Activated naive CD4-positive, alpha-beta T cell treated with anti-CD3 and anti-CD28 coated beads, Interleukin-2, amount 10 ng/mL, durations not matched to agents 7 days and 5 days (primary cell): ENCODE data around the gene ADK.

Experiments used
- CTCF ChIA-PET: fragments of 350-600 bp; sonication (Branson Sonifier 250); formaldehyde crosslinking; loops from one replicate; lab custom pipeline; 2021; ENCODE audit warnings: antibody characterized with exemption; lab: Charles Lee
- DNase-seq: peaks from one replicate; pipeline ENCODE4 v3.0.0-alpha.2; 2020
- H3K27ac Mint-ChIP-seq: one replicate; pipeline ENCODE4 v1.8.0; 2021; ENCODE audit warnings: mild to moderate bottlenecking, moderate library complexity, mixed read lengths
- H3K27me3 Mint-ChIP-seq: one replicate; pipeline ENCODE4 v1.8.0; 2021; ENCODE audit warnings: mild to moderate bottlenecking, mixed read lengths
- H3K36me3 Mint-ChIP-seq: one replicate; pipeline ENCODE4 v1.8.0; 2021; ENCODE audit warnings: mixed read lengths
- H3K4me1 Mint-ChIP-seq: one replicate; pipeline ENCODE4 v1.8.0; 2021; ENCODE audit warnings: mixed read lengths
- H3K4me3 Mint-ChIP-seq: one replicate; pipeline ENCODE4 v1.8.0; 2021; ENCODE audit warnings: mild to moderate bottlenecking, moderate library complexity, mixed read lengths
- H3K9me3 Mint-ChIP-seq: one replicate; pipeline ENCODE4 v1.8.0; 2021; ENCODE audit warnings: mixed read lengths

Gene ADK

GRCh38 chr10:74642901-74643595 lies 492.0 kb downstream of the ADK start:
- H3K36me3 Mint-ChIP-seq = peaks cover 13% of the 10 kb centered on the region
- no peak for DNase-seq
- no peak overlapping the region for H3K27ac Mint-ChIP-seq
- CTCF ChIA-PET = no interaction called here
- H3K27me3 Mint-ChIP-seq = no peaks in the 10 kb centered on the region
- no peak overlapping the region for H3K4me3 Mint-ChIP-seq
- peaks cover 7% of the 10 kb centered on the region for H3K9me3 Mint-ChIP-seq
- no peaks in the 10 kb centered on the region for H3K4me1 Mint-ChIP-seq

- no peak for DNase-seq
- CTCF ChIA-PET = no interaction called here
- Mint-ChIP-seq H3K9me3 (peaks cover 7% of the 10 kb centered on the region), H3K27ac (no peak overlapping the region), H3K4me3 (no peak overlapping the region), H3K36me3 (peaks cover 13% of the 10 kb centered on the region), H3K27me3 (no peaks in the 10 kb centered on the region), H3K4me1 (no peaks in the 10 kb centered on the region)
These were observed 492.6 kb downstream of the ADK start for GRCh38 chr10:74643596-74643975.

- Mint-ChIP-seq H3K27me3 (no peaks in the 10 kb centered on the region), H3K9me3 (peaks cover 8% of the 10 kb centered on the region), H3K27ac (no peak overlapping the region), H3K4me3 (no peak overlapping the region), H3K4me1 (no peaks in the 10 kb centered on the region), H3K36me3 (peaks cover 11% of the 10 kb centered on the region)
- DNase-seq = no peak
- CTCF ChIA-PET = no interaction called here
These were observed 493.7 kb downstream of the ADK start for GRCh38 chr10:74644738-74645137.

GRCh38 chr10:74645692-74646091 lies 494.7 kb downstream of the ADK start:
- Mint-ChIP-seq H3K27ac (no peak overlapping the region), H3K4me1 (no peaks in the 10 kb centered on the region), H3K27me3 (no peaks in the 10 kb centered on the region), H3K4me3 (no peak overlapping the region), H3K36me3 (peaks cover 11% of the 10 kb centered on the region), H3K9me3 (peaks cover 9% of the 10 kb centered on the region)
- DNase-seq = no peak
- CTCF ChIA-PET = interaction anchor here (1.4 kb wide), 1 partner anchor 16 kb away, joined by 5 read pairs; no protein-coding TSS in a partner anchor

GRCh38 chr10:74650613-74651012 lies 499.6 kb downstream of the ADK start:
- H3K4me3 Mint-ChIP-seq = no peak overlapping the region
- H3K27me3 Mint-ChIP-seq = no peaks in the 10 kb centered on the region
- no peaks in the 10 kb centered on the region for H3K36me3 Mint-ChIP-seq
- H3K9me3 Mint-ChIP-seq = peaks cover 2% of the 10 kb centered on the region
- CTCF ChIA-PET = no interaction called here
- no peak overlapping the region for H3K27ac Mint-ChIP-seq
- H3K4me1 Mint-ChIP-seq = no peaks in the 10 kb centered on the region
- no peak for DNase-seq

GRCh38 chr10:74651565-74651964 lies 500.5 kb downstream of the ADK start:
- Mint-ChIP-seq H3K27me3 (no peaks in the 10 kb centered on the region), H3K36me3 (no peaks in the 10 kb centered on the region), H3K9me3 (peaks cover 2% of the 10 kb centered on the region), H3K27ac (no peak overlapping the region), H3K4me3 (no peak overlapping the region), H3K4me1 (no peaks in the 10 kb centered on the region)
- DNase-seq = no peak
- CTCF ChIA-PET = no interaction called here

GRCh38 chr10:74652664-74653063 lies 501.6 kb downstream of the ADK start:
- Mint-ChIP-seq H3K27ac (no peak overlapping the region), H3K9me3 (peaks cover 2% of the 10 kb centered on the region), H3K4me3 (no peak overlapping the region), H3K36me3 (no peaks in the 10 kb centered on the region), H3K27me3 (no peaks in the 10 kb centered on the region), H3K4me1 (no peaks in the 10 kb centered on the region)
- CTCF ChIA-PET = interaction anchor here (0.6 kb wide), 1 partner anchor 31 kb away, joined by 3 read pairs; no protein-coding TSS in a partner anchor
- DNase-seq = no peak

GRCh38 chr10:74658511-74658910 lies 507.5 kb downstream of the ADK start:
- Mint-ChIP-seq H3K4me3 (no peak overlapping the region), H3K4me1 (no peaks in the 10 kb centered on the region), H3K27ac (no peak overlapping the region), H3K36me3 (no peaks in the 10 kb centered on the region), H3K27me3 (no peaks in the 10 kb centered on the region), H3K9me3 (no peaks in the 10 kb centered on the region)
- CTCF ChIA-PET = interaction anchor here (1.0 kb wide), 1 partner anchor 9 kb away, joined by 3 read pairs; no protein-coding TSS in a partner anchor
- DNase-seq = no peak

GRCh38 chr10:74662635-74663034 lies 511.6 kb downstream of the ADK start:
- Mint-ChIP-seq H3K4me3 (no peak overlapping the region), H3K9me3 (no peaks in the 10 kb centered on the region), H3K36me3 (no peaks in the 10 kb centered on the region), H3K27ac (no peak overlapping the region), H3K4me1 (no peaks in the 10 kb centered on the region), H3K27me3 (no peaks in the 10 kb centered on the region)
- CTCF ChIA-PET = no interaction called here
- DNase-seq = no peak

- no peak for DNase-seq
- no peak overlapping the region for H3K4me3 Mint-ChIP-seq
- H3K4me1 Mint-ChIP-seq = no peaks in the 10 kb centered on the region
- H3K9me3 Mint-ChIP-seq = peaks cover 13% of the 10 kb centered on the region
- CTCF ChIA-PET = no interaction called here
- no peak overlapping the region for H3K27ac Mint-ChIP-seq
- H3K27me3 Mint-ChIP-seq = no peaks in the 10 kb centered on the region
- H3K36me3 Mint-ChIP-seq = peaks cover 23% of the 10 kb centered on the region
These were observed 518.2 kb downstream of the ADK start for GRCh38 chr10:74669210-74669609.

GRCh38 chr10:74671716-74672115 lies 520.7 kb downstream of the ADK start:
- DNase-seq = no peak
- H3K4me3 Mint-ChIP-seq = no peak overlapping the region
- CTCF ChIA-PET = no interaction called here
- H3K4me1 Mint-ChIP-seq = no peaks in the 10 kb centered on the region
- peaks cover 16% of the 10 kb centered on the region for H3K9me3 Mint-ChIP-seq
- no peak overlapping the region for H3K27ac Mint-ChIP-seq
- peaks cover 35% of the 10 kb centered on the region for H3K36me3 Mint-ChIP-seq
- H3K27me3 Mint-ChIP-seq = no peaks in the 10 kb centered on the region

- H3K36me3 Mint-ChIP-seq = peaks cover 39% of the 10 kb centered on the region
- H3K27ac Mint-ChIP-seq = no peak overlapping the region
- no peaks in the 10 kb centered on the region for H3K27me3 Mint-ChIP-seq
- H3K4me3 Mint-ChIP-seq = no peak overlapping the region
- H3K9me3 Mint-ChIP-seq = peaks cover 16% of the 10 kb centered on the region
- CTCF ChIA-PET = no interaction called here
- H3K4me1 Mint-ChIP-seq = peaks cover 3% of the 10 kb centered on the region
- DNase-seq = no peak
These were observed 521.6 kb downstream of the ADK start for GRCh38 chr10:74672430-74673165.

- Mint-ChIP-seq H3K4me3 (no peak overlapping the region), H3K4me1 (peaks cover 3% of the 10 kb centered on the region), H3K36me3 (peaks cover 42% of the 10 kb centered on the region), H3K9me3 (peaks cover 16% of the 10 kb centered on the region), H3K27me3 (no peaks in the 10 kb centered on the region), H3K27ac (no peak overlapping the region)
- CTCF ChIA-PET = no interaction called here
- DNase-seq = no peak
These were observed 523.9 kb downstream of the ADK start for GRCh38 chr10:74674927-74675326.

- no peak overlapping the region for H3K4me3 Mint-ChIP-seq
- peaks cover 3% of the 10 kb centered on the region for H3K4me1 Mint-ChIP-seq
- CTCF ChIA-PET = no interaction called here
- H3K36me3 Mint-ChIP-seq = peaks cover 40% of the 10 kb centered on the region
- no peaks in the 10 kb centered on the region for H3K27me3 Mint-ChIP-seq
- peaks cover 16% of the 10 kb centered on the region for H3K9me3 Mint-ChIP-seq
- no peak for DNase-seq
- no peak overlapping the region for H3K27ac Mint-ChIP-seq
These were observed 524.5 kb downstream of the ADK start for GRCh38 chr10:74675484-74675883.

GRCh38 chr10:74677951-74678350 lies 526.9 kb downstream of the ADK start:
- peaks cover 8% of the 10 kb centered on the region for H3K4me1 Mint-ChIP-seq
- no peaks in the 10 kb centered on the region for H3K27me3 Mint-ChIP-seq
- peaks cover 15% of the 10 kb centered on the region for H3K9me3 Mint-ChIP-seq
- CTCF ChIA-PET = no interaction called here
- H3K27ac Mint-ChIP-seq = no peak overlapping the region
- no peak overlapping the region for H3K4me3 Mint-ChIP-seq
- DNase-seq = no peak
- H3K36me3 Mint-ChIP-seq = peaks cover 32% of the 10 kb centered on the region
